ENCODE measurements around the gene PRKAR2A. TPM values are rescaled to one million over a fixed set of nuclear protein-coding genes. Genes with fewer than 3 reads are reported as not detected.

PRKAR2A gene
- total and polyA plus RNA-seq, 2 experiments from 2014 or later: 13.5 to 30.2 TPM

GRCh38 chr3:48894516-48894915 is 46.8 kb upstream of the PRKAR2A start (continued):
- TF ChIP-seq ZNF462 (CRISPR knock-in tag; IDR thresholded peaks at IDR 0.05): no peak

- H3K4me2 ChIP-seq: no peak overlapping the region
- H3K9me2 ChIP-seq (ENCODE audit: insufficient read depth): no peaks in the 10 kb centered on the region
- Mint-ChIP-seq H3K4me1 (no peaks in the 10 kb centered on the region), H3K36me3 (ENCODE audit: low read depth) (no peaks in the 10 kb centered on the region), H3K27me3 (ENCODE audit: insufficient read depth, low read depth, poor library complexity) (peaks cover 9% of the 10 kb centered on the region), H3K27ac (no peak overlapping the region), H3K4me3 (no peak overlapping the region), H3K9me3 (no peaks in the 10 kb centered on the region)
- no peaks in the 10 kb centered on the region for H3F3A ChIP-seq (replicated peaks; ENCODE audit: low read depth)
- no peak overlapping the region for H2AFZ ChIP-seq
- H3K4me1 ChIP-seq (ENCODE audit: insufficient read depth): no peaks in the 10 kb centered on the region
- no peaks in the 10 kb centered on the region for H3K79me2 ChIP-seq (replicated peaks; ENCODE audit: insufficient read depth)
- no peaks in the 10 kb centered on the region for H3K36me3 ChIP-seq (ENCODE audit: insufficient read depth)
- ATAC-seq (no peak), DNase-seq (ENCODE audit: low spot score) (no peak)
- no peak overlapping the region for H3K27ac ChIP-seq (ENCODE audit: low read depth)
- no peaks in the 10 kb centered on the region for H4K20me1 ChIP-seq (replicated peaks; ENCODE audit: insufficient read depth)
- no peaks in the 10 kb centered on the region for H3K27me3 ChIP-seq (ENCODE audit: insufficient read depth)
- H3K4me3 ChIP-seq: no peak overlapping the region
- TF ChIP-seq EZH2 (IDR thresholded peaks at IDR 0.05; ENCODE audit: low read depth, unreplicated experiment): no peak
- no peak for TF ChIP-seq ETS1 (IDR thresholded peaks at IDR 0.05)
- TF ChIP-seq REST (IDR thresholded peaks at IDR 0.05; ENCODE audit: unreplicated experiment): no peak
- no peak for TF ChIP-seq JUNB (IDR thresholded peaks at IDR 0.05; ENCODE audit: unreplicated experiment)
- TF ChIP-seq NANOG (IDR thresholded peaks at IDR 0.05; ENCODE audit: borderline replicate concordance): no peak
- no peak for TF ChIP-seq CTCF (conservative IDR thresholded peaks at IDR 0.05; ENCODE audit: low read depth in 2 of 2)
Observed at GRCh38 chr3:48891606-48892005, 43.9 kb upstream of the PRKAR2A start.
